Transverse colon (tissue), 4 donors: ENCODE results near the gene SEC16A.

Source experiments
- POLR2AphosphoS5 ChIP-seq, 3 donors: sonication (generic); formaldehyde crosslinking; IDR thresholded peaks; one replicate each; pipeline ENCODE4 v1.6.1; 2016; ENCODE audit warnings: antibody characterized with exemption in 3 of 3
- TF ChIP-seq, protein P1 (sequence below), 5 experiments: fragments of 200-600 bp in 3 of 5; fragments of 450-650 bp in 2 of 5; sonication (generic) in 3 of 5; IDR thresholded peaks; 1 replicate in 2 of 5; 2 replicates in 3 of 5; pipeline ENCODE4 v1.5.1; 2016 to 2017; ENCODE audit warnings: antibody characterized with exemption in 5 of 5, inconsistent platforms in 3 of 5, mild to moderate bottlenecking in 2 of 5, moderate library complexity in 1 of 5

DNA sequence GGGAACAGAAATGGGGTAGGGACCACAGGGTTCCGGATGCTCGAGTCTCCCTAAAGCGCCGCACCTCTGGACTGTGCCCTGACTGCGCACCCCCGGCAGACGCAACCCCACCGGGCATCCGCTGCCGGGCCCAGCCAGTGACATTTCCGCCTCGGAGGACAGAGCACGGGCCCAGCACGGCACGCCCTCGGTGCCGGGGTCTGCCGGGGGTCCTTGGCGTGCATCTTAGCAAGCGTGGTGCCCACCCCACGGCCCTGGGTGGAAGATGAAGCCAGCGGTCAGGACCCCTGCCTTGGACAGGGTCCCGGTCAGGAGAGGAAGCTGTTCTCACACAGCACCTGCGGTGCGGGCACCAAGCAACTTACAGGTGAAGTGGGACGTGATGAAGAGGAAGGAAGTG, 50.2 kb downstream of the SEC16A start:
- TF ChIP-seq, protein P1, sequence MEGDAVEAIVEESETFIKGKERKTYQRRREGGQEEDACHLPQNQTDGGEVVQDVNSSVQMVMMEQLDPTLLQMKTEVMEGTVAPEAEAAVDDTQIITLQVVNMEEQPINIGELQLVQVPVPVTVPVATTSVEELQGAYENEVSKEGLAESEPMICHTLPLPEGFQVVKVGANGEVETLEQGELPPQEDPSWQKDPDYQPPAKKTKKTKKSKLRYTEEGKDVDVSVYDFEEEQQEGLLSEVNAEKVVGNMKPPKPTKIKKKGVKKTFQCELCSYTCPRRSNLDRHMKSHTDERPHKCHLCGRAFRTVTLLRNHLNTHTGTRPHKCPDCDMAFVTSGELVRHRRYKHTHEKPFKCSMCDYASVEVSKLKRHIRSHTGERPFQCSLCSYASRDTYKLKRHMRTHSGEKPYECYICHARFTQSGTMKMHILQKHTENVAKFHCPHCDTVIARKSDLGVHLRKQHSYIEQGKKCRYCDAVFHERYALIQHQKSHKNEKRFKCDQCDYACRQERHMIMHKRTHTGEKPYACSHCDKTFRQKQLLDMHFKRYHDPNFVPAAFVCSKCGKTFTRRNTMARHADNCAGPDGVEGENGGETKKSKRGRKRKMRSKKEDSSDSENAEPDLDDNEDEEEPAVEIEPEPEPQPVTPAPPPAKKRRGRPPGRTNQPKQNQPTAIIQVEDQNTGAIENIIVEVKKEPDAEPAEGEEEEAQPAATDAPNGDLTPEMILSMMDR (IDR thresholded peaks at IDR 0.05) = no peak
- no peak for TF ChIP-seq POLR2AphosphoS5 (IDR thresholded peaks at IDR 0.05)
